Lower leg skin (tissue), 3 donors: Measurements from ENCODE around the gene ATPAF1.

ENCODE experiments used
- POLR2A ChIP-seq, 2 donors: fragments of 450-650 bp; IDR thresholded peaks; one replicate each; pipeline ENCODE4 v1.6.1; 2016 to 2017; ENCODE audit warnings: antibody characterized with exemption in 2 of 2, mild to moderate bottlenecking in 1 of 2, moderate library complexity in 1 of 2
- TF ChIP-seq, protein P1 (sequence below), 3 donors: fragments of 450-650 bp; IDR thresholded peaks; one replicate each; pipeline ENCODE4 v1.5.1; 2016; ENCODE audit warnings: antibody characterized with exemption in 3 of 3, mild to moderate bottlenecking in 3 of 3, moderate library complexity in 2 of 3

DNA sequence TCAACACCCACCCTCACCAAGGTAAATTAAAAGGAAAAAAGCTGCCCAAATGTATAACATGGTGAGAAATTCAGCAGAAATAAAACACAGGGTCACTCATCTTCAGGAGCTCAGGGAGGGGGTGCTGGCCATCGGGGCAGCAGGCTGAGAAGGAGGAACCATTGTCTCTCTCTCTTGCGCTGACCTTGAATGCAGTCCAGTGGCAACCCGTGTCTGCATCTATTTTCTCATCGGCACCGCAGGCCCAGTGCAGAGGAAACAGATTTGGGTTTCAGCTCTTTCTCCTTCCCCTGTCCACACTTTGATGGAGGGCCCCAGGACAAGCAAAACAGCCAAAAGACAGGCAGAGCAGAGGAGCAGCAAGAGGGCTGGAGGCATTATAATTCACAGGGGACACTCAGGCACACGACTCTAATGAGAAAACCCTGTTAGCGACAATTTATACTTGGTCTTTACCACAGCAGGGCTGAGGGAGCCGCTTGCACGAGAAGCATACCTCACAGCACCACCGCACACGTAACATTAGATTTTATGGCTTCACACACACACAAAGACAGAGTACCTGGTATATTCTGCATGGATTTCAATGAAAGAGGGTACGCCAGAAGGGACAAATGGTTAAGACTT is 82.7 kb downstream of the ATPAF1 start:
- TF ChIP-seq POLR2A (IDR thresholded peaks at IDR 0.05): no peak
- TF ChIP-seq, protein P1, sequence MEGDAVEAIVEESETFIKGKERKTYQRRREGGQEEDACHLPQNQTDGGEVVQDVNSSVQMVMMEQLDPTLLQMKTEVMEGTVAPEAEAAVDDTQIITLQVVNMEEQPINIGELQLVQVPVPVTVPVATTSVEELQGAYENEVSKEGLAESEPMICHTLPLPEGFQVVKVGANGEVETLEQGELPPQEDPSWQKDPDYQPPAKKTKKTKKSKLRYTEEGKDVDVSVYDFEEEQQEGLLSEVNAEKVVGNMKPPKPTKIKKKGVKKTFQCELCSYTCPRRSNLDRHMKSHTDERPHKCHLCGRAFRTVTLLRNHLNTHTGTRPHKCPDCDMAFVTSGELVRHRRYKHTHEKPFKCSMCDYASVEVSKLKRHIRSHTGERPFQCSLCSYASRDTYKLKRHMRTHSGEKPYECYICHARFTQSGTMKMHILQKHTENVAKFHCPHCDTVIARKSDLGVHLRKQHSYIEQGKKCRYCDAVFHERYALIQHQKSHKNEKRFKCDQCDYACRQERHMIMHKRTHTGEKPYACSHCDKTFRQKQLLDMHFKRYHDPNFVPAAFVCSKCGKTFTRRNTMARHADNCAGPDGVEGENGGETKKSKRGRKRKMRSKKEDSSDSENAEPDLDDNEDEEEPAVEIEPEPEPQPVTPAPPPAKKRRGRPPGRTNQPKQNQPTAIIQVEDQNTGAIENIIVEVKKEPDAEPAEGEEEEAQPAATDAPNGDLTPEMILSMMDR (IDR thresholded peaks at IDR 0.05): no peak
